Measurements from ENCODE around the gene IL24.

IL24 gene

DNA sequence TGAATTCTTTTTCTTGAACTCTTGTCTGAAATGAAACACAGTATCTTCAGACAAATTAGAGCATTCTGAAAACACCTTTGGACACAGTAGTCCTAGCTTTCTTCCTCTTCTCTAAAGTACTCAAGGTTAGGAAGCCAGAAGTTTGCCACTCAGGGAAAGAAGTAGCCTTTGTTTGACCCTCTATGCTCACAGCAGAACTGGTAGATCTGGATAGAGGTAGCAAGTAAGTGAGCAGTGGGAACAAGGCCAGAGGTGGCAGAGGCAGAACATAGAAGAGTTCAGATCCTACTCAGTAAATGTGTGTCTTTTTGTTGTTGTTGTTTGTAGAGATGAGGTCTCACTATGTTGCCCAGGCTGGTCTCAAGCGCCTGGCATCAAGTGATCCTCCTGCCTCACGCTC lies 56.4 kb downstream of the IL24 start:
- DNase-seq (ENCODE audit: low spot score): no peak

Measured in Ammon's horn (tissue), 1 donor.